HEK293T (cell line): ENCODE measurements around the gene MEAK7.
A peak's percentile ranks its signal among the peaks of the same experiment; 100 is the strongest.

Experiments
- CTCF ChIA-PET: fragments of 350-600 bp; formaldehyde crosslinking; extraction: SDS; loops from one replicate; lab custom pipeline; 2021; ENCODE audit warnings: antibody characterized with exemption, inconsistent platforms; lab: Yijun Ruan, JAX
- POLR2A ChIA-PET: fragments of 350-600 bp; formaldehyde crosslinking; extraction: SDS; loops from one replicate; lab custom pipeline; 2020; ENCODE audit warnings: antibody characterized with exemption, inconsistent platforms; lab: Yijun Ruan, JAX
- DNase-seq: peaks from one replicate; pipeline ENCODE4 v3.0.0; 2012; ENCODE audit warnings: mixed read lengths; ENCODE audit errors: extremely low spot score
- ARNT ChIP-seq: fragments of 450-650 bp; IDR thresholded peaks from 2 replicates; pipeline ENCODE4 v1.6.1; 2017; ENCODE audit warnings: mild to moderate bottlenecking
- BHLHE40 ChIP-seq: fragments of 450-650 bp; IDR thresholded peaks from 2 replicates; pipeline ENCODE4 v1.6.1; 2016; ENCODE audit warnings: mild to moderate bottlenecking, moderate library complexity, borderline replicate concordance
- CTBP1 ChIP-seq: fragments of 450-650 bp; IDR thresholded peaks from 2 replicates; pipeline ENCODE4 v1.6.1; 2016; ENCODE audit warnings: borderline replicate concordance
- ELF4 ChIP-seq: fragments of 450-650 bp; IDR thresholded peaks from 2 replicates; pipeline ENCODE4 v1.6.1; 2017; ENCODE audit warnings: antibody characterized with exemption
- FOXA1 ChIP-seq: fragments of 450-650 bp; IDR thresholded peaks from 2 replicates; pipeline ENCODE4 v1.6.1; 2016; ENCODE audit warnings: mild to moderate bottlenecking
- FOXK2 ChIP-seq: fragments of 450-650 bp; IDR thresholded peaks from 2 replicates; pipeline ENCODE4 v1.6.1; 2016; ENCODE audit warnings: mild to moderate bottlenecking
- FOXM1 ChIP-seq: fragments of 450-650 bp; IDR thresholded peaks from 2 replicates; pipeline ENCODE4 v1.6.1; 2017; ENCODE audit warnings: mild to moderate bottlenecking, borderline replicate concordance
- HDGF ChIP-seq: fragments of 450-650 bp; IDR thresholded peaks from 2 replicates; pipeline ENCODE4 v1.6.1; 2017; ENCODE audit warnings: antibody characterized with exemption, borderline replicate concordance
- L3MBTL2 ChIP-seq: fragments of 450-650 bp; conservative IDR thresholded peaks from 2 replicates; pipeline ENCODE4 v1.6.1; 2016; ENCODE audit warnings: mild to moderate bottlenecking
- LEF1 ChIP-seq: fragments of 450-650 bp; IDR thresholded peaks from 2 replicates; pipeline ENCODE4 v1.6.1; 2017; ENCODE audit warnings: mild to moderate bottlenecking, borderline replicate concordance
- NFRKB ChIP-seq: fragments of 450-650 bp; IDR thresholded peaks from 2 replicates; pipeline ENCODE4 v1.6.1; 2016; ENCODE audit warnings: mild to moderate bottlenecking, moderate library complexity
- SP1 ChIP-seq: fragments of 450-650 bp; IDR thresholded peaks from 2 replicates; pipeline ENCODE4 v1.6.1; 2017
- SUZ12 ChIP-seq: fragments of 450-650 bp; IDR thresholded peaks from 2 replicates; pipeline ENCODE4 v1.6.1; 2016; ENCODE audit warnings: mild to moderate bottlenecking
- TARDBP ChIP-seq: fragments of 450-650 bp; IDR thresholded peaks from 2 replicates; pipeline ENCODE4 v1.6.1; 2016
- ZNF384 ChIP-seq: fragments of 450-650 bp; IDR thresholded peaks from 2 replicates; pipeline ENCODE4 v1.6.1; 2016
- TF ChIP-seq, protein P1 (sequence below): fragments of 450-650 bp; IDR thresholded peaks from 2 replicates; pipeline ENCODE4 v1.6.1; 2016

The MEAK7 gene

DNA sequence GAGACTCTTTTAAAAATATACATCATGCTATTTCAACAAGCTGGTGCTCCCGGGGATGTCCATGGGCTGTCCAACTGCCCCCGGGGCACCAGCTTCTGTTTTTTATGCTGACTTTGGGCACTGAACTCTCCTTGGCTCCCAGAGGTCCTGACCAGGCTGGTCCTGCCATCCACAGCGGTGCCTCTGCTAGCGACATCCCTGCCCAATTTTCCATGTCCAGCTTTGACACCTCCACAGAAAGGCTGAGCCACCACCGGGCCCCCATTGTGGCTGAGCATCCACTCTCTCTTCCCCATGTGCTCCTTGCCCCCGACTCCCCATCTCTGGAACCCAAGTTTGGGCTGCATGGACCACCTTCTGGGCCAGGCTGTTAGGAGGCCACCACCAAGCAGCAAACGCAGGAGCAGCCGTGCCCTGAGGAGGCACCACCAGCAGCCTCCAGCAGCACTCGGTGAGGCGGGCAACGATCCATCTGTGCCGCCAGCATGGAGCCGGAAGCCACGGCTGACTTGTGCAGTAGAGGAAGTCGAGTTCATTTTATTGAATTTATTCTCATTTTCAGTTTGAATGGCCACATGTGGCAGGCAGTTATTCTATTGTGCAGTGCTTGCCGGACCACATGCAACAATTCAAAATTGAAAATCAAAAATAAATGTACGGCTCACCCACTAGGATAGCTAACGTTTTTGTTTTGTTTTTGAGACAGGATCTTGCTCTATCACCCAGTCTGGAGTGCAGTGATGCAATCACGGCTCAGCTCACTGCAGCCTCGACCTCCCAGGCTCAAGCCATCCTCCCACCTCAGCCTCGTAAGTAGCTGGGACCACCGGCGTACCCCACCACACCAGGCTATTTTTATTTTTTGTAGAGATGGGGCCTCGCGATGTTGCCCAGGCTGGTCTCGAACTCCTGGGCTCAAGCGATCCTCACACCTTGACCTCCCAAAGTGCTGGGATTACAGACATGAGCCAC is 2.8 kb upstream of the MEAK7 start:
- no peak for DNase-seq
- POLR2A ChIA-PET: interaction anchor here (1.5 kb wide), 1 partner anchor 110 kb away, joined by 3 read pairs; no protein-coding TSS in a partner anchor
- TF ChIP-seq, protein P1, sequence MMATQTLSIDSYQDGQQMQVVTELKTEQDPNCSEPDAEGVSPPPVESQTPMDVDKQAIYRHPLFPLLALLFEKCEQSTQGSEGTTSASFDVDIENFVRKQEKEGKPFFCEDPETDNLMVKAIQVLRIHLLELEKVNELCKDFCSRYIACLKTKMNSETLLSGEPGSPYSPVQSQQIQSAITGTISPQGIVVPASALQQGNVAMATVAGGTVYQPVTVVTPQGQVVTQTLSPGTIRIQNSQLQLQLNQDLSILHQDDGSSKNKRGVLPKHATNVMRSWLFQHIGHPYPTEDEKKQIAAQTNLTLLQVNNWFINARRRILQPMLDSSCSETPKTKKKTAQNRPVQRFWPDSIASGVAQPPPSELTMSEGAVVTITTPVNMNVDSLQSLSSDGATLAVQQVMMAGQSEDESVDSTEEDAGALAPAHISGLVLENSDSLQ: no peak
- TF ChIP-seq SUZ12 (no peak), SP1 (no peak), FOXK2 (no peak)
- CTCF ChIA-PET: interaction anchor here (0.7 to 9.2 kb wide), 10 partner anchors 10 to 517 kb away, joined by 3 to 49 read pairs (median 4); no protein-coding TSS in a partner anchor

DNA sequence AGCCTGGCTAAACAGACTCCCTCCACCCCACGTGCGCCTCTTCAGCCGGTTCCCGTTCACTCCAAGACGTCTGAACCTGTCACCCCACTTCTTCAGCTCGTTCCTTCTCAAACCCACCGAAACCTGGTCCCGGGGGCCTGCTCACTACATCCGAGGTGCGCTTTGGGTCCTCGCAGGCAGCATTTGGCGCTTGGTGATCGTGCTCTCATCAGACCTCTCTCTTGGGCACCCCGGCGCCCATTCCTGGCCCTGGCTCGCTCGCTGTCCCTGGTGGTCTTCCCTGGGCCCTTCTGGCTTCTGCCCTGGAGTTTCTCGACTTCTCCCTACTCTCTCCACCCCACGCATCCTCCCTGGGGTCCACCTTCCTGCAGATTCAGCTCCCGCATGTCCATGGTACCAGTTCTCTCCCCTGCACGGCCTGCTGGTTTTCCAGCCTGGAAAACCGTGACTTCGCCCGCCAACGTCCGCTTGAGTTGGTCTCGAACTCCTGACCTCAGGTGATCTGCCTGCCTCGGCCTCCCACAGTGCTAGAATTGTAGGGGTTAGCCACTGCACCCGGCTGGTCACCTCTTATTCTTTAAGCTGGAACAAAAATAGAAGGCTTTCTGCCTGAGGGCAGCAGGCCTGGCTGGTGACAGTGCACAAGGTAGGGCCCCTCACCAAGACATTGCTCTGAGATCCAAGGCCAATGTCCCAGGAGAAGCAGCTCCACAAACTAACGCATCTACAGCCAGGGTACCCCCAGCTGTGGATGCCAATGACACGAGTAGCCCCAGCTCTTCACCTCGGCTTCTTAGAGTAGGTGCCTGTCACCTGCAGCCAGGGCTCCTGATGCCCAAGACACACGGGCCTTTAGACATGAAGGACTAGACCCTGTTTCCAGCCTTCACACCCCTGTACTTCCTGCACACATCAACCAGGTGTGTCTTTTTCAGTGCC is 1.1 kb upstream of the MEAK7 start:
- TF ChIP-seq L3MBTL2 (peak; percentile 38; the same call in 1 of the 2 replicates), ELF4 (no peak)
- POLR2A ChIA-PET: interaction anchor here (0.6 to 1.5 kb wide), 3 partner anchors 54 to 223 kb away, joined by 3 read pairs; no protein-coding TSS in a partner anchor
- CTCF ChIA-PET: interaction anchor here (0.6 to 9.2 kb wide), 14 partner anchors 10 to 228 kb away, joined by 3 to 49 read pairs (median 4); no protein-coding TSS in a partner anchor
- DNase-seq: no peak

DNA sequence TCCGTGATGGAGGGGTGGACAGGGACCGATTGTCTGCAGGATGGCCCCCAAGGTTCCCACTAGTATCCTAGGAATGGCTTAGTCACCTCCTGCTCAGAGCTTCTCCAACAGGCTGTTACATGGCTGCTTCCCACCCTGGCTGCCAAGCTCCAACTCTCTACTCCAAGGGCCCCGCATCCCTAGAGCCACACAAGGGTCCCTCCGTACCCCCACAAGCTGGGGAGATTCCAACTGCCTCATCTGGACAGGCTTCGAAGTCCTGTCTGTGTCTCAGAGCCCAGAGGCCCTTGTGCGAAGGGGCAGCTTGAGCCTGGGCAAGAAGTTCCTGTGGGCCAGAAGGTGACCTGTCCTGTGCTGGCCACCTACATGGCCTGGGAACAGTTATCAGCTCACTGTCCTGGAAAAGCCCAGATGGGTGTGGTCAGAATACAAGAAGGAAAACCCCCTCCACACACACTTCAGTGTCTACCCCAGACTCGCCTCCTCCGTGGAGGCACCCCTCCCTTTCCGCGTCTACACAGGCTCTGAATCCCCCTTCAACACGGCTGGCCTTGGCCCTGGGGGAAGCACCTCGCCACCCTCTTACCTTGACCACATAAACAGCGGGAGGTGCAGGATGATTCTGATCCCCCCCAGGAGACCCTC is 586 bp downstream of the MEAK7 start:
- no peak for DNase-seq
- ChIA-PET CTCF (interaction anchor here (0.6 kb wide), 1 partner anchor 18 kb away, joined by 3 read pairs; no protein-coding TSS in a partner anchor), POLR2A (no interaction called here)
- TF ChIP-seq FOXA1 (no peak), ELF4 (no peak), SP1 (no peak), HDGF (no peak), TARDBP (no peak), NFRKB (no peak), BHLHE40 (no peak), FOXK2 (no peak), ARNT (no peak), ZNF384 (no peak), LEF1 (no peak), CTBP1 (no peak), SUZ12 (no peak), L3MBTL2 (no peak), FOXM1 (no peak)
- TF ChIP-seq, protein P1: no peak

DNA sequence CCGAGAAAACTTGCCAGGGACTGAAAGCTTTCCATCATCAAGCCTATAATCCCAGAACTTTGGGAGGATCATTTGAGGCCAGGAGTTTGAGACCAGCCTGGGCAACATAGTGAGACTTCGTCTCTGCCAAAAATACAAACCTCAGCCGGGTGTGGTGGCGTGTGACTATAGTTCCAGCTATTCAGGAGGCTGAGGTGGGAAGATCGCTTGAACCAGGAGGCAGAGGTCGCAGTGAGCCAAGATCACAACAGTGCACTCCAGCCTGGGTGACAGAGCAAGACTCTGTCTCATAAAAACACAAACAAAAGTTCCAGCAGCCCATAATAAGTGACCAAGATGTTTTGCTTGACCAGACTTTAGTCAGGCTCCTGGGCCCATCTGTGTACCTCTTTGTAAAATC is 1.9 kb downstream of the MEAK7 start:
- CTCF ChIA-PET: no interaction called here
- DNase-seq: no peak
- POLR2A ChIA-PET: no interaction called here

DNA sequence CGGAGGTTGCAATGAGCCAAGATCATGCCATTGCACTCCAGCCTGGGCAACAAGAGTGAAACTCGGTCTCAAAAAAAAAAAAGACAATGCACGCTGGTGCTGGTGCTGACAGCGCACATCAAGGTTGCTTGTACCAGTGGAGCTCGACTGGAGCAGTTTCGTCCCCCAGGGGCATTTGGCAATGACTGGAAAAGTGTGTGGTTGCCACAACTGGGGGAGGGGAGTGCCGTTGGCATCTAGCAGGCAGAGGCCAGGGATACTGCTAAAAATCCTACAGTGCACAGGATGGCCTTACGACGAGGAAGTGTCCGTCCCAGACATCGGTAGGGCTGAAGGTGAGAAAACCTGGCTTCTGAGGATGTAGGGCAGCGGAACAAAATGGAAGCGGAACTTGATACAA is 2.4 kb downstream of the MEAK7 start:
- ChIA-PET CTCF (no interaction called here), POLR2A (no interaction called here)
- TF ChIP-seq CTBP1 (no peak), BHLHE40 (no peak), FOXK2 (no peak), FOXA1 (no peak), ZNF384 (no peak), SP1 (no peak), NFRKB (no peak), ELF4 (no peak)
- no peak for DNase-seq

More for the DNA sequence above, 1.9 kb downstream of the MEAK7 start:
- no peak for TF ChIP-seq LEF1
- no peak for TF ChIP-seq CTBP1
- TF ChIP-seq, protein P1: no peak
- no peak for TF ChIP-seq TARDBP
- no peak for TF ChIP-seq SP1
- TF ChIP-seq SUZ12: no peak
- no peak for TF ChIP-seq NFRKB
- TF ChIP-seq FOXK2: no peak
- no peak for TF ChIP-seq FOXM1
- no peak for TF ChIP-seq FOXA1
- TF ChIP-seq ARNT: no peak
- TF ChIP-seq HDGF: no peak
- no peak for TF ChIP-seq BHLHE40
- TF ChIP-seq ELF4: no peak
- no peak for TF ChIP-seq L3MBTL2
- no peak for TF ChIP-seq ZNF384
